ENCODE data around the gene PBX1. TPM values are rescaled to one million over a fixed set of nuclear protein-coding genes. Genes with fewer than 3 reads are reported as not detected.

Gene PBX1
- total and polyA plus RNA-seq, 4 donors, result 2.2 to 17.3 (median 5.1) TPM

DNA sequence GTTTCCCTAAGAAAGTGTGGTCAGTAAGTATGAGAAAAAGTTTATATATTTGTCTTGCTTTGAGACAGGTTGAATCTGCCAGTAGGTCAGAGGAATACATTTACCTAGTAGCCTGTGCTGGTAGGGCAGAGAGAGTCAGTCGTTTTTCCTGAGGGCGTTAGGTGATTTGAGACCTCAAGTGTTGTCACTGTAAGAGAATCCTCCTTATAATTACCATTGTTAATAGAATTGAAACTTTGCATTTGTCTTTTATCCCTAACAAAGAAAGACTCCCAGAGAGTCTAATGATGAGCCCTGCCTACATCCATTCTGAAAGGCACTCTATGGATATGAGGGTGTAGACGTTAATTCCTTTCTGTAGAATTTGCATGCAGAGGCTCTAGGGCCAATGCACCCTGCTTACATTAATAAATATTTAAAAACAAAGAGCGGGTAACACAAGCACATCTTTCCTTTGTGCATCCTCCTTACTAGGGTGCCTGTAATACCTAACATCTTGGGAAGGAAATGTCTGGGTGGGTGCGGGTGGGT is 16.4 kb downstream of the PBX1 start:
- no peak overlapping the region for H3K4me3 ChIP-seq (ENCODE audit: low read depth in 1 of 3, low read length in 3 of 3)
- H3K27ac ChIP-seq (ENCODE audit: low read depth in 1 of 2, low read length in 2 of 2), result no peak overlapping the region
- TF ChIP-seq NR2F2 (IDR thresholded peaks at IDR 0.05) (no peak), REST (IDR thresholded peaks at IDR 0.05) (no peak), RXRA (IDR thresholded peaks at IDR 0.05) (no peak), RAD21 (IDR thresholded peaks at IDR 0.05) (no peak), HNF4A (conservative IDR thresholded peaks at IDR 0.05) (no peak)

DNA sequence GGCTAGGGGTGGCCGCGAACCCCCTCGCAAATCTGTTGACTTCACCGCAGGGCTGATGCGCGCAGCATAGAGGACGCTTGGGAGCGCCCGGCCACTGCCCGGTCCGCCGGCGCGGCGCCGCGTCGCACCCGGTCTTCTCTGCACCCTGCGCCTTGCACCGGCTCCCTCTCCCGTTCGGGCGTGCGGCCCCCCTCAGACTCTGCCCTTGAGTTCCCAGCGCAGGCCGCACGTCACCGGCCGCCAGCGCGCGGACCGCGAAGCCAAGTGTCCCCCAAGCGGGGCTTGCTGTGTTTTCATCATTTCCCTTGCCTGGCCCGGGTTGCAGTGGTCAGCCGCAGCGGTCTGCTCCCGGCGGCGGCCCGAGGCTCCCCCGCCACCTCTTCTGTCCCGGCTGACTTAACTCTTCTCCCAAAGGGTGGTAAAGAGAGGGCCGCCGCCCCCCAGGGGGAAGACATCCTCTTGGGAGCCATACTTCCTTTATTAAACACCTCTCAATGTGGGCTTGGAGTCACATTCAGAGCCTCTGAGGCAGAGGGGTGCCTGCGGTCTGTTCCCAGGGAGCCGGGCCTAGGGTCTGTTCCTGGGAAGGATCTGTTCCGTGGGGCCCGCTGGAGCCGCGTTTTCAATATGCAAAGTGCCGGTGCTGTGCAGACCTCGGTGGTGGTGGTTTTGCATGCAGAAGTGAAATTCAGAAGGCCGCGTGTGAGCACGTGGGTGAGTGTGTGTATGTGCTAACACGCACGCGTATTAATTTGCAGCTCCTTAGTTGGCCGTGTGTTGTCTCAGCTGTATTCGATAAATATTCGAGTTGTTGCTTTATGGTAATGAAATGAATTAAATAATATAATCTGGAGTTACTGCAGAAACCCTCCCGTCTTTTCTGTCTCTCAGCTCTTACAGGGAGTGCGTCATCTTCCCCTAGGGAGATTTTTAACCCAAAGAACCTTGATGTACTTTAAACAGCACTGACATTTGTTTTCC is 17.6 kb downstream of the PBX1 start:
- no peaks in the 10 kb centered on the region for H3K27me3 ChIP-seq (ENCODE audit: control insufficient read depth in 4 of 4, insufficient read depth in 4 of 4, low read length in 3 of 4)
- H3K4me3 ChIP-seq (ENCODE audit: low read depth in 1 of 3, low read length in 3 of 3), result no peak overlapping the region
- no peak for DNase-seq (ENCODE audit: low spot score)
- H3K4me1 ChIP-seq (ENCODE audit: control insufficient read depth in 4 of 4, insufficient read depth in 4 of 4, low read length in 3 of 4), result peaks cover 0 to 2% (median 0%) of the 10 kb centered on the region in 4 donors
- no peaks in the 10 kb centered on the region for H3K9me3 ChIP-seq (ENCODE audit: control insufficient read depth in 4 of 4, low read length in 3 of 4)
- H3K36me3 ChIP-seq (ENCODE audit: control insufficient read depth in 4 of 4, insufficient read depth in 3 of 4, low read depth in 1 of 4, low read length in 3 of 4), result no peaks in the 10 kb centered on the region
- H3K27ac ChIP-seq (ENCODE audit: low read depth in 1 of 2, low read length in 2 of 2), result no peak overlapping the region
- no peak for TF ChIP-seq FOXA1 (IDR thresholded peaks at IDR 0.05)
- no peak for TF ChIP-seq REST (IDR thresholded peaks at IDR 0.05)
- TF ChIP-seq SP1 (IDR thresholded peaks at IDR 0.05), result no peak
- TF ChIP-seq TAF1 (conservative IDR thresholded peaks at IDR 0.05), result no peak
- no peak for TF ChIP-seq EGR1 (IDR thresholded peaks at IDR 0.05; ENCODE audit: low read depth in 2 of 2)
- TF ChIP-seq, protein P1, sequence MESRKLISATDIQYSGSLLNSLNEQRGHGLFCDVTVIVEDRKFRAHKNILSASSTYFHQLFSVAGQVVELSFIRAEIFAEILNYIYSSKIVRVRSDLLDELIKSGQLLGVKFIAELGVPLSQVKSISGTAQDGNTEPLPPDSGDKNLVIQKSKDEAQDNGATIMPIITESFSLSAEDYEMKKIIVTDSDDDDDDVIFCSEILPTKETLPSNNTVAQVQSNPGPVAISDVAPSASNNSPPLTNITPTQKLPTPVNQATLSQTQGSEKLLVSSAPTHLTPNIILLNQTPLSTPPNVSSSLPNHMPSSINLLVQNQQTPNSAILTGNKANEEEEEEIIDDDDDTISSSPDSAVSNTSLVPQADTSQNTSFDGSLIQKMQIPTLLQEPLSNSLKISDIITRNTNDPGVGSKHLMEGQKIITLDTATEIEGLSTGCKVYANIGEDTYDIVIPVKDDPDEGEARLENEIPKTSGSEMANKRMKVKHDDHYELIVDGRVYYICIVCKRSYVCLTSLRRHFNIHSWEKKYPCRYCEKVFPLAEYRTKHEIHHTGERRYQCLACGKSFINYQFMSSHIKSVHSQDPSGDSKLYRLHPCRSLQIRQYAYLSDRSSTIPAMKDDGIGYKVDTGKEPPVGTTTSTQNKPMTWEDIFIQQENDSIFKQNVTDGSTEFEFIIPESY (IDR thresholded peaks at IDR 0.05), result no peak
- no peak for TF ChIP-seq RAD21 (IDR thresholded peaks at IDR 0.05)
- TF ChIP-seq ATF3 (IDR thresholded peaks at IDR 0.05), result no peak
- no peak for TF ChIP-seq RXRA (IDR thresholded peaks at IDR 0.05)
- TF ChIP-seq HNF4G (IDR thresholded peaks at IDR 0.05), result no peak
- no peak overlapping the region for H3K9ac ChIP-seq (ENCODE audit: low read depth in 1 of 2, low read length in 2 of 2)
- WGBS, result 78% methylated on average over 66 of the region's 66 CpGs

More for the DNA sequence above, 16.4 kb downstream of the PBX1 start:
- no peak for DNase-seq (ENCODE audit: low spot score)
- Histone ChIP-seq H3K9me3 (ENCODE audit: control insufficient read depth in 4 of 4, low read length in 3 of 4) (no peaks in the 10 kb centered on the region), H3K27me3 (ENCODE audit: control insufficient read depth in 4 of 4, insufficient read depth in 4 of 4, low read length in 3 of 4) (no peaks in the 10 kb centered on the region), H3K36me3 (ENCODE audit: control insufficient read depth in 4 of 4, insufficient read depth in 3 of 4, low read depth in 1 of 4, low read length in 3 of 4) (no peaks in the 10 kb centered on the region), H3K4me1 (ENCODE audit: control insufficient read depth in 4 of 4, insufficient read depth in 4 of 4, low read length in 3 of 4) (peaks cover 0 to 2% (median 0%) of the 10 kb centered on the region in 4 donors), H3K9ac (ENCODE audit: low read depth in 1 of 2, low read length in 2 of 2) (no peak overlapping the region)
- WGBS, result 90% methylated on average over 5 of the region's 5 CpGs
